Endometrial microvascular endothelial cells (primary cell): ENCODE data around the gene JMJD8. TPM values are rescaled to one million over a fixed set of nuclear protein-coding genes. Genes with fewer than 3 reads are reported as not detected.

Source experiments
- in situ Hi-C: cut with HindIII; loops from 2 replicates; pipeline ENCODE4 v1.10.0; 2017; ENCODE audit warnings: low sequenced_read_pairs, low pct_unique_long_range_greater_than_20kb; ENCODE audit errors: inconsistent ontology term
- total RNA-seq: library from RNA; depleted of rRNA; stranded (reverse); fragments of >200 nt; gene quantifications from one replicate; pipeline ENCODE4 v1.2.3, GENCODE V29; 2015; ENCODE audit errors: inconsistent ontology term

The JMJD8 gene
- total RNA-seq, 1 donor from 2014 or later: 68.2 TPM

GRCh38 chr16:651844-652243 is 32.3 kb downstream of the JMJD8 start:
- in situ Hi-C loops: no loop called here

GRCh38 chr16:649631-650030 is 34.5 kb downstream of the JMJD8 start:
- in situ Hi-C loops: no loop called here

- in situ Hi-C loops: no loop called here
These were observed 35.1 kb downstream of the JMJD8 start, which contains the start of gene WDR90 for GRCh38 chr16:648781-649589. Gene WDR90, plus strand, starts transcription at chr16:649365. Its CDS starts 52 bp downstream, at chr16:649417.

- in situ Hi-C loops: no loop called here
These were observed 35.9 kb downstream of the JMJD8 start for GRCh38 chr16:648071-648780.

GRCh38 chr16:647173-647902 is 36.8 kb downstream of the JMJD8 start:
- in situ Hi-C loops: no loop called here

GRCh38 chr16:646679-647172 is 37.4 kb downstream of the JMJD8 start:
- in situ Hi-C loops: no loop called here

GRCh38 chr16:645852-646678 is 38.1 kb downstream of the JMJD8 start:
- in situ Hi-C loops: no loop called here

GRCh38 chr16:644556-644955 is 39.6 kb downstream of the JMJD8 start:
- in situ Hi-C loops: no loop called here

GRCh38 chr16:643050-643368 is 41.1 kb downstream of the JMJD8 start:
- in situ Hi-C loops: no loop called here

GRCh38 chr16:642189-643049 is 41.7 kb downstream of the JMJD8 start:
- in situ Hi-C loops: no loop called here

- in situ Hi-C loops: no loop called here
These were observed 42.6 kb downstream of the JMJD8 start, which contains the start of gene MCRIP2 for GRCh38 chr16:641326-642188. Gene MCRIP2, plus strand, starts transcription at chr16:641828. Its CDS starts 164 bp downstream, at chr16:641992.

GRCh38 chr16:640614-641013 is 43.5 kb downstream of the JMJD8 start:
- in situ Hi-C loops: no loop called here

- in situ Hi-C loops: no loop called here
These were observed 45.3 kb downstream of the JMJD8 start for GRCh38 chr16:638836-639235.

GRCh38 chr16:638034-638543 is 46.0 kb downstream of the JMJD8 start:
- in situ Hi-C loops: no loop called here

GRCh38 chr16:637081-638018 is 46.8 kb downstream of the JMJD8 start:
- in situ Hi-C loops: no loop called here
